LNCAP (cell line): ENCODE data around the gene TRH.

Experiments
- CTCF ChIP-seq: fragments of 450-650 bp; IDR thresholded peaks from 2 replicates; pipeline ENCODE4 v1.5.1; 2017; ENCODE audit warnings: mild to moderate bottlenecking

TRH gene

GRCh38 chr3:129976286-129976685 is 1.8 kb downstream of the TRH start:
- TF ChIP-seq CTCF = no peak

GRCh38 chr3:129978123-129978522 is 3.6 kb downstream of the TRH start:
- no peak for TF ChIP-seq CTCF

- no peak for TF ChIP-seq CTCF
Measured at GRCh38 chr3:129979905-129980304, 5.4 kb downstream of the TRH start.

GRCh38 chr3:129983561-129983960 is 9.0 kb downstream of the TRH start:
- TF ChIP-seq CTCF = no peak

- no peak for TF ChIP-seq CTCF
Measured at GRCh38 chr3:129984125-129984524, 9.6 kb downstream of the TRH start.

- TF ChIP-seq CTCF = no peak
Measured at GRCh38 chr3:129985113-129985512, 10.6 kb downstream of the TRH start.

GRCh38 chr3:129988429-129988828 is 13.9 kb downstream of the TRH start:
- no peak for TF ChIP-seq CTCF

- TF ChIP-seq CTCF = no peak
Measured at GRCh38 chr3:129989414-129989813, 14.9 kb downstream of the TRH start.
